Esophagus squamous epithelium (tissue), 4 donors: Measurements from ENCODE around the gene SELENOO.

ENCODE experiments used
- POLR2A ChIP-seq, 4 donors: fragments of 450-650 bp; IDR thresholded peaks; one replicate each; pipeline ENCODE4 v1.6.1; 2017; ENCODE audit warnings: antibody characterized with exemption in 4 of 4, mild to moderate bottlenecking in 4 of 4, moderate library complexity in 3 of 4
- TF ChIP-seq, protein P1 (sequence below), 6 experiments: fragments of 450-650 bp in 4 of 6; fragments of 200-600 bp in 2 of 6; sonication (generic) in 2 of 6; IDR thresholded peaks; one replicate each; pipeline ENCODE4 v1.5.1; 2016 to 2019; ENCODE audit warnings: antibody characterized with exemption in 6 of 6, mild to moderate bottlenecking in 4 of 6, moderate library complexity in 4 of 6

DNA sequence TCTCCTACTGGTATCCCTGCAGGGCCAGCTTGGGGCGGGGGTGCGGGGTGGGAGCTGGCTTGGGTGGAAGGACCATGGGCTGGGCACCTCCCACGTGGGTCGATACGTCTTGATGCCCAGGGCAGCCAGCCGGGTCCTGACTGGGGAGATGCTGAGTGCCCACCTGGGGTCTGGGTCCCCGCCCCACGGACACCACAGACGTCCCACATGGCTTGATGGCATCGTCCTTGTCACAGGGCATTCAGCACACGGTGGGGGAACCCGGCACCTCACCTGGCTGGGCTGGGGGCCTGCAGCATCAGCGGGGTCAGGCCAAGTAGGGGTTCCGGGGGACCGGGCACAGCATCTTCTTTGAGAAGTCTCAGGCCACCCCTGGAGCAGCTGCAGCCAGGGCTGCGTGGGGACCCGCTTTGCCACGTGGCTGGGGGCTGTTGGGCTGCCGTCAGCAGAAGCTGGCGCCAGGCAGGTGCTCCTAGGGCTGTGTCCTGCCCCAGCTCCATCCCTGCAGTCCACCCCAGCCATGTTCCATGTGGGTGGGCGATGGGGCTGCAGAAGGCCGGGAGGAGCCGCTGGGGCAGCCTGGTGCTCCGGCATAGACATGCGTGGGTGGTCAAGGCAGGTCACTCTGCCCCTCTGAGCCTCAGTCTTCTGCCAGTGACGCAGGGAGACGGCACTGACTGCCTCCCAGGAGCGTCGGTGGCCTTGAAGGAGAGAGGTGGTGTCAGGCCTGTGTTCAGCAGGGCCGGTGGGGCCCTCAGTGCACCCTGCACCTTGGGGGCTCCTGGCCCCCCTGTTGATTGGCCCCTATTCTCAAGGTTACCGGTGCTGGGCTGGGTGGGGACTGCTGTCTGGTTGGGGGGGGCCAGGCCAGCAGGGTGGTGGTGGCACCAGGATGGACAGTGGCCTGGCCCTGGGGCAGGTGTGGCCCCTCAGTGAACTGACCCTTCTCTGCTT, 8.4 kb downstream of the SELENOO start:
- TF ChIP-seq, protein P1, sequence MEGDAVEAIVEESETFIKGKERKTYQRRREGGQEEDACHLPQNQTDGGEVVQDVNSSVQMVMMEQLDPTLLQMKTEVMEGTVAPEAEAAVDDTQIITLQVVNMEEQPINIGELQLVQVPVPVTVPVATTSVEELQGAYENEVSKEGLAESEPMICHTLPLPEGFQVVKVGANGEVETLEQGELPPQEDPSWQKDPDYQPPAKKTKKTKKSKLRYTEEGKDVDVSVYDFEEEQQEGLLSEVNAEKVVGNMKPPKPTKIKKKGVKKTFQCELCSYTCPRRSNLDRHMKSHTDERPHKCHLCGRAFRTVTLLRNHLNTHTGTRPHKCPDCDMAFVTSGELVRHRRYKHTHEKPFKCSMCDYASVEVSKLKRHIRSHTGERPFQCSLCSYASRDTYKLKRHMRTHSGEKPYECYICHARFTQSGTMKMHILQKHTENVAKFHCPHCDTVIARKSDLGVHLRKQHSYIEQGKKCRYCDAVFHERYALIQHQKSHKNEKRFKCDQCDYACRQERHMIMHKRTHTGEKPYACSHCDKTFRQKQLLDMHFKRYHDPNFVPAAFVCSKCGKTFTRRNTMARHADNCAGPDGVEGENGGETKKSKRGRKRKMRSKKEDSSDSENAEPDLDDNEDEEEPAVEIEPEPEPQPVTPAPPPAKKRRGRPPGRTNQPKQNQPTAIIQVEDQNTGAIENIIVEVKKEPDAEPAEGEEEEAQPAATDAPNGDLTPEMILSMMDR (IDR thresholded peaks at IDR 0.05): no peak
- no peak for TF ChIP-seq POLR2A (IDR thresholded peaks at IDR 0.05)
